ENCODE measurements around the gene FXYD3.
"Not testable (repeated sequence)": the region's sequence is repeated elsewhere in the genome, so short reads cannot be mapped to it uniquely, and the experiment has no call there.

Gene FXYD3

DNA sequence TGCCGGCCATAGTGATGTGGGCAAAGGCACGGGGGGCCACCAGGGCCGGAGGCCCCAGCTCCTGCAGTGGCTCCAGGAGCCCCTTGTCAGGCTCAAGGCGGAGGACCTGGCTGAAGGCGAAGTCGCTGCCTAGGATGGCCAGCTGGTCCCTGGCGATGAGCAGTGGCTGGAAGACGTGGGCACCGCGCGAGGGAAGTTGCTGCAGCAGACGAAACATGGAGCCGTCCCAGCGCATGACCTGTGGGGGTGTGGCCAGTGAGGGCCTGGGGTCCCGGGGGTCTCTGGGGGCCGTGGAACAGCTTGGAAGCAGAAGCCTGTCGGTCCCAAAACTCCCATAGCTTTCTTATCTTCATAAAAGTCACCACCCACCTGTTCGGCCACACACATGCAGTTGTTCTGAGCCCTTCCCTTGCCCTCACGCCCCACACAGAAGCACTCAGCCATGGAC is 9.7 kb downstream of the FXYD3 start:
- no peak for TF ChIP-seq CTCF (IDR thresholded peaks at IDR 0.05; ENCODE audit: low read depth, low read length)

DNA sequence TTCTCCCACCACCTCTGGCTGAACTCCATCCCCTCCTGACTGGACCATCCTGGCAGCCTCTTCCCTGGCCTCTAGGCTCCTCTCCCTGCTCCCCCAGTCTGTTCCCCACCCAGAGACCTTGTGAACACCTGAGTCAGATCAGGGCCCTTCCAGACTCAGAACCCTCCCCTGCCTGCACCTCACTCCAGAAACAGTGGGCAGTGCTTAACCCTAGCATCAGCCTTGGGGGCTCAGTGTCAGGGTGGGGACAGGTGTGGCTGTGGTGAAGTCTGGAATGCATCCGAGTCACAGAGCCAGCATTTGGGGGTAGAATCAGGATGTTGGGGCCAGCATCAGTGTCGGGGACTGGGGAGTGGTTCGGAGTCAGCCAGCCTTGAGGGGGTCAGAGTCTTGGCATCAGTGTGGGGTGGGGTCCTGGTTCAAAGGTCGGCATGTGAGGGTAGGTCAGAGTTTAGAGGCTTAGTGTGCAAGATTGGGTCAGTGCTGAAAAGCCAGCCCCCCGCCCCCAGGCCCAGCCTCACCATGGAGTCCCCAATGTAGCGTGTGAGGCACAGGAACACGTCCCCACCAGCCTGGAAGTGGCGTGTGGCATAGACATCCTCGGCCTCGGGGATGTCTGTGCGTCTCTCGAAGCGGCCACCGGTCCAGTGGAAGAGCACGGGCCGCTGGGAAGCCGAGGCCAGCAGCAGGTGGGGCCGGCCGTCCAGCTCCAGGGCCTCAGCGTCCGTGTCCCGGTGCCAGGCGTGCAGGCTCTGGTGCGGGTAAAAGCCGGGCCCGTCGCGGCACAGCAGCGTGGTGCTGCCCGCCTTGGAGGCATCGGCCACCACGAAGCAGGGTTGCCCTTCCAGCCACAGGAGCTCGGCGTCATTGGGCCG is 10.4 kb downstream of the FXYD3 start:
- no peaks in the 10 kb centered on the region for H3K27me3 ChIP-seq (ENCODE audit: insufficient read depth, low read depth, severe bottlenecking)
- H3K36me3 ChIP-seq: peaks cover 12% of the 10 kb centered on the region
- H3K4me3 ChIP-seq (ENCODE audit: low read depth, low read length): no peak overlapping the region
- no peaks in the 10 kb centered on the region for H3K9me3 ChIP-seq (ENCODE audit: severe bottlenecking)
- no peak for DNase-seq
- peak overlapping the region; percentile 43 for H3K27ac ChIP-seq
- TF ChIP-seq CTCF (IDR thresholded peaks at IDR 0.05; ENCODE audit: low read depth, low read length): no peak

More for the DNA sequence above, 9.7 kb downstream of the FXYD3 start:
- Histone ChIP-seq H3K4me3 (ENCODE audit: low read depth, low read length) (no peak overlapping the region), H3K9me3 (ENCODE audit: severe bottlenecking) (no peaks in the 10 kb centered on the region), H3K27me3 (ENCODE audit: insufficient read depth, low read depth, severe bottlenecking) (no peaks in the 10 kb centered on the region), H3K36me3 (peaks cover 12% of the 10 kb centered on the region), H3K27ac (peak overlapping the region; percentile 37)
- no peak for DNase-seq

DNA sequence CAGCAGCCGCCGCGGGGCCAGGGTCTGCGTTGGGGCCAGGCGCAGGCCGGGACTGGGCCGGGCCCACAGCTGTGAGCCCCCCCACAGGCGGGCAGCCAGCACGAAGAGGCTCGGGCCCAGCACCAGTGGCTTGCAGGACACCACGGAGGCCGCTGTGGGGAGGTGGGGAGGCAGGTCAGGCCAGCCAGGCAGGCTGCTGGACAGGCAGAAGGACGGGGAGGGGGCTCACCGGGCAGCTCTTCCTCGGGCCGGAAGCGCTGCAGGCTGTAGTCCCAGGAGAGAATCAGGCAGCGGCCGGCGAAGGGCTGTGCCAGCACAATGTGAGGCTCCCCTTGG is 11.0 kb downstream of the FXYD3 start:
- no peaks in the 10 kb centered on the region for H3K9me3 ChIP-seq (ENCODE audit: severe bottlenecking)
- no peak for DNase-seq
- no peak overlapping the region for H3K4me3 ChIP-seq (ENCODE audit: low read depth, low read length)
- no peak for TF ChIP-seq CTCF (IDR thresholded peaks at IDR 0.05; ENCODE audit: low read depth, low read length)
- no peaks in the 10 kb centered on the region for H3K27me3 ChIP-seq (ENCODE audit: insufficient read depth, low read depth, severe bottlenecking)
- H3K27ac ChIP-seq: peak overlapping the region; percentile 43
- H3K36me3 ChIP-seq: peaks cover 16% of the 10 kb centered on the region

DNA sequence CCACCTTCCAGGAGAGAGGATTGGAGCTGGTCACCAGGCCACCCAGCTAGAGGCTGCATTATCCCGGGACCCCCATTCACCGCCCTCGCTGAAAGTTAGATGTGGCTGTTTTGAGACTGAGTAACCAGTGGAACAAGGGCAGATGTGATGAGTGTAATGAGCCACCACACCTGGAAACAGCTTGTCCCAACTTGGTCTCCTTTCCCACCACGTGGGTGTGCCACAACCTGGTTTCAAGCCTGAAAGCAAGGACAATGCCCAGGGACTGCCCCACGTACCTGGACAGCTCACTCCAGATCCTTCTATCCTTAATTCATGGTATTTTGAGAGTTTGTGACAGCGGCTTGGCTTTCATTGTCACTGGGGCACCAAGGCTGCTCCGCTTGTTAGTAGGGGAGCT is 12.2 kb downstream of the FXYD3 start:
- H3K27me3 ChIP-seq (ENCODE audit: insufficient read depth, low read depth, severe bottlenecking): no peaks in the 10 kb centered on the region
- DNase-seq: no peak
- peak overlapping the region; percentile 40 for H3K27ac ChIP-seq
- no peak for TF ChIP-seq CTCF (IDR thresholded peaks at IDR 0.05; ENCODE audit: low read depth, low read length)
- no peaks in the 10 kb centered on the region for H3K9me3 ChIP-seq (ENCODE audit: severe bottlenecking)
- H3K36me3 ChIP-seq: peaks cover 16% of the 10 kb centered on the region
- H3K4me3 ChIP-seq (ENCODE audit: low read depth, low read length): no peak overlapping the region

- Histone ChIP-seq H3K27me3 (ENCODE audit: insufficient read depth, low read depth, severe bottlenecking) (no peaks in the 10 kb centered on the region), H3K9me3 (ENCODE audit: severe bottlenecking) (no peaks in the 10 kb centered on the region), H3K36me3 (peaks cover 14% of the 10 kb centered on the region), H3K27ac (peak overlapping the region; percentile 66), H3K4me3 (ENCODE audit: low read depth, low read length) (no peak overlapping the region)
- no peak for TF ChIP-seq CTCF (IDR thresholded peaks at IDR 0.05; ENCODE audit: low read depth, low read length)
- no peak for DNase-seq
Measured at GRCh38 chr19:35128398-35129057, 12.9 kb downstream of the FXYD3 start.

DNA sequence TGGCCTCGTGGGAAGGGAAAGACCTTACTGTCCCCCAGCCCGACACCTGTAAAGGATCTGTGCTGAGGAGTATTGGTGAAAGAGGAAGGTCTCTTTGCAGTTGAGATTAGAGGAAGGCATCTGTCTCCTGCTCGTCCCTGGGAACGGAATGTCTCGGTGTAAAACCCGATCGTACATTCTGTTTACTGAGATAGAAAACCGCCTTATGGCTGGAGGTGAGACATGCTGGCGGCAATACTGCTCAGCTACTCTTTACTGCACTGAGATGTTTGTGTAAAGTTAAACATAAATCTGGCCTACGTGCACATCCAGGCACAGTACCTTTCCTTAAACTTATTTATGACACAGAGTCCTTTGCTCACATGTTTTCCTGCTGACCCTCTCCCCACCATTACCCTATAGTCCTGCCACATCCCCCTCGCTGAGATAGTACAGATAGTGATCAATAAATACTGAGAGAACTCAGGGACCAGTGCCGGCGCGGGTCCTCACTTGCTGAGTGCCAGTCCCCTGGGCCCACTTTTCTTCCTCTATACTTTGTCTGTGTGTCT is 14.2 kb downstream of the FXYD3 start:
- not testable (repeated sequence) for H3K27me3 ChIP-seq (ENCODE audit: insufficient read depth, low read depth, severe bottlenecking); H3K36me3 ChIP-seq; H3K9me3 ChIP-seq (ENCODE audit: severe bottlenecking); H3K4me3 ChIP-seq (ENCODE audit: low read depth, low read length)
- H3K27ac ChIP-seq: peak overlapping the region; percentile 66
- DNase-seq: peak; percentile 38
